WTC11 (cell line): ENCODE measurements around the gene MDGA2. TPM values are rescaled to one million over a fixed set of nuclear protein-coding genes. Genes with fewer than 3 reads are reported as not detected.

Source experiments
- ATAC-seq: fragments of 200-7000 bp; cut with Tn5 transposase; 2 replicates; pipeline ENCODE4 v1.10.0; 2021; ENCODE audit warnings: mild to moderate bottlenecking, moderate library complexity
- CTCF ChIA-PET: fragments of 300-600 bp; sonication (Branson Sonifier 250); formaldehyde crosslinking; loops from one replicate; lab custom pipeline; 2021; ENCODE audit warnings: antibody characterized with exemption; lab: Charles Lee
- POLR2A ChIA-PET: fragments of 350-600 bp; sonication (Branson Sonifier 250); formaldehyde crosslinking; loops from one replicate; lab custom pipeline; 2021; ENCODE audit warnings: antibody characterized with exemption; lab: Charles Lee
- DNase-seq: peaks from one replicate; pipeline ENCODE4 v3.0.0; 2021; ENCODE audit warnings: low spot score
- H3K27ac Mint-ChIP-seq: 2 replicates; pipeline ENCODE4 v1.8.0; 2021; ENCODE audit warnings: mixed read lengths
- H3K27me3 Mint-ChIP-seq: 2 replicates; pipeline ENCODE4 v1.8.0; 2021; ENCODE audit warnings: low read depth, mild to moderate bottlenecking, moderate library complexity, mixed read lengths
- H3K36me3 Mint-ChIP-seq: 2 replicates; pipeline ENCODE4 v1.8.0; 2021; ENCODE audit warnings: mixed read lengths
- H3K4me1 Mint-ChIP-seq: 2 replicates; pipeline ENCODE4 v1.8.0; 2022; ENCODE audit warnings: mixed read lengths
- H3K4me3 Mint-ChIP-seq: 2 replicates; pipeline ENCODE4 v1.8.0; 2021; ENCODE audit warnings: mild to moderate bottlenecking, moderate library complexity, mixed read lengths
- H3K9me3 Mint-ChIP-seq: 2 replicates; pipeline ENCODE4 v1.8.0; 2021; ENCODE audit warnings: mixed read lengths
- FOXP1 ChIP-seq: sonication (generic); formaldehyde crosslinking; IDR thresholded peaks from 2 replicates; pipeline ENCODE4 v1.8.0; 2022; ENCODE audit warnings: missing genetic modification reagents, mild to moderate bottlenecking, moderate library complexity, borderline replicate concordance
- TCF7 ChIP-seq: sonication (generic); formaldehyde crosslinking; IDR thresholded peaks from 2 replicates; pipeline ENCODE4 v1.8.0; 2022; ENCODE audit warnings: mild to moderate bottlenecking, low read depth, missing genetic modification reagents, moderate library complexity
- ZBTB21 ChIP-seq: sonication (generic); formaldehyde crosslinking; IDR thresholded peaks from 2 replicates; pipeline ENCODE4 v1.8.1; 2023; ENCODE audit warnings: mild to moderate bottlenecking, missing genetic modification reagents, borderline replicate concordance
- total RNA-seq: library from RNA; stranded (reverse); gene quantifications from 3 replicates; pipeline ENCODE4 v1.2.3, GENCODE V29; 2021
- TF ChIP-seq, protein P1 (sequence below): fragments of 250-450 bp; sonication (Bioruptor Pico); IDR thresholded peaks from 2 replicates; pipeline ENCODE4 v1.9.0; 2021; ENCODE audit warnings: mild to moderate bottlenecking
- TF ChIP-seq, protein P2 (sequence below): fragments of 250-450 bp; sonication (Bioruptor Pico); IDR thresholded peaks from 2 replicates; pipeline ENCODE4 v1.9.0; 2021; ENCODE audit warnings: mild to moderate bottlenecking
- TF ChIP-seq, protein P3 (sequence below): sonication (generic); formaldehyde crosslinking; IDR thresholded peaks from 2 replicates; pipeline ENCODE4 v1.8.0; 2022; ENCODE audit warnings: mild to moderate bottlenecking, missing genetic modification reagents
- TF ChIP-seq, protein P4 (sequence below): sonication (generic); formaldehyde crosslinking; IDR thresholded peaks from 2 replicates; pipeline ENCODE4 v1.8.0; 2023; ENCODE audit warnings: missing genetic modification reagents, mild to moderate bottlenecking, borderline replicate concordance
- TF ChIP-seq, protein P5 (sequence below): fragments of 250-450 bp; sonication (Bioruptor Pico); conservative IDR thresholded peaks from 2 replicates; pipeline ENCODE4 v1.9.0; 2021; ENCODE audit warnings: mild to moderate bottlenecking
- TF ChIP-seq, protein P6 (sequence below): sonication (generic); formaldehyde crosslinking; IDR thresholded peaks from 2 replicates; pipeline ENCODE4 v1.8.1; 2023; ENCODE audit warnings: mild to moderate bottlenecking, missing genetic modification reagents, borderline replicate concordance
- TF ChIP-seq, protein P7 (sequence below): sonication (generic); formaldehyde crosslinking; IDR thresholded peaks from 2 replicates; pipeline ENCODE4 v1.8.1; 2023; ENCODE audit warnings: mild to moderate bottlenecking, moderate library complexity, missing genetic modification reagents
- TF ChIP-seq, protein P8 (sequence below): fragments of 250-450 bp; sonication (Bioruptor Pico); IDR thresholded peaks from 2 replicates; pipeline ENCODE4 v1.9.0; 2021; ENCODE audit warnings: mild to moderate bottlenecking, borderline replicate concordance

MDGA2 gene
- total RNA-seq, 1 experiment from 2014 or later: 4.9 TPM

DNA sequence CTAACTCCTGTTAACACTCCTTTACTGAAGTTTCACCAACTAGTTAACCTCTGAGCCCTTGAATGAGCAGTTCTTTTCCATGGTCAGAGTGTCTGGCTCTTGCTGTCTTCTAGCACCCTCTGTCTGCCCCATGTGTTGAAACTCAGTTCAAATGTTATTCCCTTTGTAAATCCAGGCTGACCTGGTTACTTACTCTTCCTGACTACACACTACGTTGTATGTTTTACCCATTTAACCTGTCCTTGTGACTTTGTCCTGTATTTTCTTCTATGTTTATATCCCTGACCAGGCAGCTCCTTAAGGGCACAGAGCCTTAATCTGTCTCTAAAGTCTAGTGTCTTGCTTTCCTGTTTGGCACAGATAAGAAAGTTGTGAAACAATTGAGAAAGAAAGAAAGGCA is 634.9 kb downstream of the MDGA2 start (continued):
- TF ChIP-seq, protein P1, sequence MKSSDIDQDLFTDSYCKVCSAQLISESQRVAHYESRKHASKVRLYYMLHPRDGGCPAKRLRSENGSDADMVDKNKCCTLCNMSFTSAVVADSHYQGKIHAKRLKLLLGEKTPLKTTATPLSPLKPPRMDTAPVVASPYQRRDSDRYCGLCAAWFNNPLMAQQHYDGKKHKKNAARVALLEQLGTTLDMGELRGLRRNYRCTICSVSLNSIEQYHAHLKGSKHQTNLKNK (CRISPR knock-in tag): no peak
- no peak for TF ChIP-seq ZBTB21 (CRISPR knock-in tag)
- TF ChIP-seq, protein P2, sequence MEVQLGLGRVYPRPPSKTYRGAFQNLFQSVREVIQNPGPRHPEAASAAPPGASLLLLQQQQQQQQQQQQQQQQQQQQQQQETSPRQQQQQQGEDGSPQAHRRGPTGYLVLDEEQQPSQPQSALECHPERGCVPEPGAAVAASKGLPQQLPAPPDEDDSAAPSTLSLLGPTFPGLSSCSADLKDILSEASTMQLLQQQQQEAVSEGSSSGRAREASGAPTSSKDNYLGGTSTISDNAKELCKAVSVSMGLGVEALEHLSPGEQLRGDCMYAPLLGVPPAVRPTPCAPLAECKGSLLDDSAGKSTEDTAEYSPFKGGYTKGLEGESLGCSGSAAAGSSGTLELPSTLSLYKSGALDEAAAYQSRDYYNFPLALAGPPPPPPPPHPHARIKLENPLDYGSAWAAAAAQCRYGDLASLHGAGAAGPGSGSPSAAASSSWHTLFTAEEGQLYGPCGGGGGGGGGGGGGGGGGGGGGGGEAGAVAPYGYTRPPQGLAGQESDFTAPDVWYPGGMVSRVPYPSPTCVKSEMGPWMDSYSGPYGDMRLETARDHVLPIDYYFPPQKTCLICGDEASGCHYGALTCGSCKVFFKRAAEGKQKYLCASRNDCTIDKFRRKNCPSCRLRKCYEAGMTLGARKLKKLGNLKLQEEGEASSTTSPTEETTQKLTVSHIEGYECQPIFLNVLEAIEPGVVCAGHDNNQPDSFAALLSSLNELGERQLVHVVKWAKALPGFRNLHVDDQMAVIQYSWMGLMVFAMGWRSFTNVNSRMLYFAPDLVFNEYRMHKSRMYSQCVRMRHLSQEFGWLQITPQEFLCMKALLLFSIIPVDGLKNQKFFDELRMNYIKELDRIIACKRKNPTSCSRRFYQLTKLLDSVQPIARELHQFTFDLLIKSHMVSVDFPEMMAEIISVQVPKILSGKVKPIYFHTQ (CRISPR knock-in tag): no peak

DNA sequence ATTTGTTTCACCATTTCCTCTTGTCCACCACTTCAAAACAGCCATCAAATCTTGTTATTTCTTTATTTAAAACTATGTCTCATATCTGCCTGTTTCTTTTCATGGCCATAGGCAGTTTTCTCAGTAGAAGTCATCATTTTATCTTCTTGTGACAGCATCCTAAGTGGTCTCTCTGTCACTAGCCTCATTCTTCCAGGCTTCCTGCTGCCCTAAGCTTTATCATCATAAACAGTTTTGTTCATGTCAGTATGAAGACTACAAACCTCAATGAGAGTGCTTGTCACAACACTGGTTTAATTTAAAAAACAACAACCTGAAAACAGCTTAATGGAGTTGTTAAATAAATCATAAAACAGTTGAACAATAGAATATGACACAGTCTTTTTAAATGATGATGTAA is 636.1 kb downstream of the MDGA2 start:
- CTCF ChIA-PET: no interaction called here
- H3K4me3 Mint-ChIP-seq: no peak overlapping the region
- H3K27me3 Mint-ChIP-seq: no peaks in the 10 kb centered on the region
- no peak overlapping the region for H3K27ac Mint-ChIP-seq
- POLR2A ChIA-PET: no interaction called here
- H3K36me3 Mint-ChIP-seq: 0 out of 2 replicates have a peak, but pooled peaks cover 2% of the 10 kb centered on the region
- H3K4me1 Mint-ChIP-seq: peaks cover 9% of the 10 kb centered on the region
- peaks cover 20% of the 10 kb centered on the region for H3K9me3 Mint-ChIP-seq
- ATAC-seq (no peak), DNase-seq (no peak)
- TF ChIP-seq, protein P3, sequence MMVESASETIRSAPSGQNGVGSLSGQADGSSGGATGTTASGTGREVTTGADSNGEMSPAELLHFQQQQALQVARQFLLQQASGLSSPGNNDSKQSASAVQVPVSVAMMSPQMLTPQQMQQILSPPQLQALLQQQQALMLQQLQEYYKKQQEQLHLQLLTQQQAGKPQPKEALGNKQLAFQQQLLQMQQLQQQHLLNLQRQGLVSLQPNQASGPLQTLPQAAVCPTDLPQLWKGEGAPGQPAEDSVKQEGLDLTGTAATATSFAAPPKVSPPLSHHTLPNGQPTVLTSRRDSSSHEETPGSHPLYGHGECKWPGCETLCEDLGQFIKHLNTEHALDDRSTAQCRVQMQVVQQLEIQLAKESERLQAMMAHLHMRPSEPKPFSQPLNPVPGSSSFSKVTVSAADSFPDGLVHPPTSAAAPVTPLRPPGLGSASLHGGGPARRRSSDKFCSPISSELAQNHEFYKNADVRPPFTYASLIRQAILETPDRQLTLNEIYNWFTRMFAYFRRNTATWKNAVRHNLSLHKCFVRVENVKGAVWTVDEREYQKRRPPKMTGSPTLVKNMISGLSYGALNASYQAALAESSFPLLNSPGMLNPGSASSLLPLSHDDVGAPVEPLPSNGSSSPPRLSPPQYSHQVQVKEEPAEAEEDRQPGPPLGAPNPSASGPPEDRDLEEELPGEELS (CRISPR knock-in tag): no peak
- no peak for TF ChIP-seq TCF7
- TF ChIP-seq, protein P4, sequence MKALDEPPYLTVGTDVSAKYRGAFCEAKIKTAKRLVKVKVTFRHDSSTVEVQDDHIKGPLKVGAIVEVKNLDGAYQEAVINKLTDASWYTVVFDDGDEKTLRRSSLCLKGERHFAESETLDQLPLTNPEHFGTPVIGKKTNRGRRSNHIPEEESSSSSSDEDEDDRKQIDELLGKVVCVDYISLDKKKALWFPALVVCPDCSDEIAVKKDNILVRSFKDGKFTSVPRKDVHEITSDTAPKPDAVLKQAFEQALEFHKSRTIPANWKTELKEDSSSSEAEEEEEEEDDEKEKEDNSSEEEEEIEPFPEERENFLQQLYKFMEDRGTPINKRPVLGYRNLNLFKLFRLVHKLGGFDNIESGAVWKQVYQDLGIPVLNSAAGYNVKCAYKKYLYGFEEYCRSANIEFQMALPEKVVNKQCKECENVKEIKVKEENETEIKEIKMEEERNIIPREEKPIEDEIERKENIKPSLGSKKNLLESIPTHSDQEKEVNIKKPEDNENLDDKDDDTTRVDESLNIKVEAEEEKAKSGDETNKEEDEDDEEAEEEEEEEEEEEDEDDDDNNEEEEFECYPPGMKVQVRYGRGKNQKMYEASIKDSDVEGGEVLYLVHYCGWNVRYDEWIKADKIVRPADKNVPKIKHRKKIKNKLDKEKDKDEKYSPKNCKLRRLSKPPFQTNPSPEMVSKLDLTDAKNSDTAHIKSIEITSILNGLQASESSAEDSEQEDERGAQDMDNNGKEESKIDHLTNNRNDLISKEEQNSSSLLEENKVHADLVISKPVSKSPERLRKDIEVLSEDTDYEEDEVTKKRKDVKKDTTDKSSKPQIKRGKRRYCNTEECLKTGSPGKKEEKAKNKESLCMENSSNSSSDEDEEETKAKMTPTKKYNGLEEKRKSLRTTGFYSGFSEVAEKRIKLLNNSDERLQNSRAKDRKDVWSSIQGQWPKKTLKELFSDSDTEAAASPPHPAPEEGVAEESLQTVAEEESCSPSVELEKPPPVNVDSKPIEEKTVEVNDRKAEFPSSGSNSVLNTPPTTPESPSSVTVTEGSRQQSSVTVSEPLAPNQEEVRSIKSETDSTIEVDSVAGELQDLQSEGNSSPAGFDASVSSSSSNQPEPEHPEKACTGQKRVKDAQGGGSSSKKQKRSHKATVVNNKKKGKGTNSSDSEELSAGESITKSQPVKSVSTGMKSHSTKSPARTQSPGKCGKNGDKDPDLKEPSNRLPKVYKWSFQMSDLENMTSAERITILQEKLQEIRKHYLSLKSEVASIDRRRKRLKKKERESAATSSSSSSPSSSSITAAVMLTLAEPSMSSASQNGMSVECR (CRISPR knock-in tag): no peak
- TF ChIP-seq, protein P5, sequence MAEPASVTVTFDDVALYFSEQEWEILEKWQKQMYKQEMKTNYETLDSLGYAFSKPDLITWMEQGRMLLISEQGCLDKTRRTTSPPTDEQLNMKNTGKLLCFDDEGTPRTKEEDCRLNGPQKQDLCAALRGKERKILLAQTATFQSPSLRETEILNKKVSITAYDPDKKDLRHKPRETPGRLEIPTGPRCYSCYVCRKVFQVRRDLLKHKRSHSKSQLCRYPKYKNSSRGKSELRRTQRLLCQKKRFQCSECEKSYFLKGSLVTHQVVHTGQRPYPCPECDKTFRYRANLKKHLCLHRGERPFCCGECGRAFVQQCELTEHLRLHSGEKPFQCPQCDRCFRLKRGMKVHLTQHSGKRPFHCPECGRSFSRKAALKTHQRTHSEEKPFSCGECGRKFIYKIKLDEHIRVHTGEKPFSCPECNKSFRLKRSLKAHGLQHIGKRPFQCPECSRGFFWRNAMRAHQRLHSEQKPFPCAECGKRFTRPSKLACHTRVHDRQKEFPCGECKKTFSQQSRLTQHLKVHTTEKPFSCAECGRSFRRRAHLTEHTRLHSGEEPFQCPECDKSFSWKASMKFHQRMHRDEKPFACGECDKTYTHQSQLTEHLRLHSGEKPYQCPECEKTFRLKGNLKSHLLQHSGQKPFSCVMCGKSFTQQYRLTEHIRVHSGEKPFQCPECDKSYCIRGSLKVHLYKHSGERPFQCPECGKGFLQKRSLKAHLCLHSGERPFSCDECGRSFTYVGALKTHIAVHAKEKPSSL (CRISPR knock-in tag): no peak
- TF ChIP-seq, protein P6, sequence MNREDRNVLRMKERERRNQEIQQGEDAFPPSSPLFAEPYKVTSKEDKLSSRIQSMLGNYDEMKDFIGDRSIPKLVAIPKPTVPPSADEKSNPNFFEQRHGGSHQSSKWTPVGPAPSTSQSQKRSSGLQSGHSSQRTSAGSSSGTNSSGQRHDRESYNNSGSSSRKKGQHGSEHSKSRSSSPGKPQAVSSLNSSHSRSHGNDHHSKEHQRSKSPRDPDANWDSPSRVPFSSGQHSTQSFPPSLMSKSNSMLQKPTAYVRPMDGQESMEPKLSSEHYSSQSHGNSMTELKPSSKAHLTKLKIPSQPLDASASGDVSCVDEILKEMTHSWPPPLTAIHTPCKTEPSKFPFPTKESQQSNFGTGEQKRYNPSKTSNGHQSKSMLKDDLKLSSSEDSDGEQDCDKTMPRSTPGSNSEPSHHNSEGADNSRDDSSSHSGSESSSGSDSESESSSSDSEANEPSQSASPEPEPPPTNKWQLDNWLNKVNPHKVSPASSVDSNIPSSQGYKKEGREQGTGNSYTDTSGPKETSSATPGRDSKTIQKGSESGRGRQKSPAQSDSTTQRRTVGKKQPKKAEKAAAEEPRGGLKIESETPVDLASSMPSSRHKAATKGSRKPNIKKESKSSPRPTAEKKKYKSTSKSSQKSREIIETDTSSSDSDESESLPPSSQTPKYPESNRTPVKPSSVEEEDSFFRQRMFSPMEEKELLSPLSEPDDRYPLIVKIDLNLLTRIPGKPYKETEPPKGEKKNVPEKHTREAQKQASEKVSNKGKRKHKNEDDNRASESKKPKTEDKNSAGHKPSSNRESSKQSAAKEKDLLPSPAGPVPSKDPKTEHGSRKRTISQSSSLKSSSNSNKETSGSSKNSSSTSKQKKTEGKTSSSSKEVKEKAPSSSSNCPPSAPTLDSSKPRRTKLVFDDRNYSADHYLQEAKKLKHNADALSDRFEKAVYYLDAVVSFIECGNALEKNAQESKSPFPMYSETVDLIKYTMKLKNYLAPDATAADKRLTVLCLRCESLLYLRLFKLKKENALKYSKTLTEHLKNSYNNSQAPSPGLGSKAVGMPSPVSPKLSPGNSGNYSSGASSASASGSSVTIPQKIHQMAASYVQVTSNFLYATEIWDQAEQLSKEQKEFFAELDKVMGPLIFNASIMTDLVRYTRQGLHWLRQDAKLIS (CRISPR knock-in tag): no peak
- TF ChIP-seq, protein P7, sequence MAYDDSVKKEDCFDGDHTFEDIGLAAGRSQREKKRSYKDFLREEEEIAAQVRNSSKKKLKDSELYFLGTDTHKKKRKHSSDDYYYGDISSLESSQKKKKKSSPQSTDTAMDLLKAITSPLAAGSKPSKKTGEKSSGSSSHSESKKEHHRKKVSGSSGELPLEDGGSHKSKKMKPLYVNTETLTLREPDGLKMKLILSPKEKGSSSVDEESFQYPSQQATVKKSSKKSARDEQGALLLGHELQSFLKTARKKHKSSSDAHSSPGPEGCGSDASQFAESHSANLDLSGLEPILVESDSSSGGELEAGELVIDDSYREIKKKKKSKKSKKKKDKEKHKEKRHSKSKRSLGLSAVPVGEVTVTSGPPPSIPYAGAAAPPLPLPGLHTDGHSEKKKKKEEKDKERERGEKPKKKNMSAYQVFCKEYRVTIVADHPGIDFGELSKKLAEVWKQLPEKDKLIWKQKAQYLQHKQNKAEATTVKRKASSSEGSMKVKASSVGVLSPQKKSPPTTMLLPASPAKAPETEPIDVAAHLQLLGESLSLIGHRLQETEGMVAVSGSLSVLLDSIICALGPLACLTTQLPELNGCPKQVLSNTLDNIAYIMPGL (CRISPR knock-in tag): no peak
- TF ChIP-seq, protein P8, sequence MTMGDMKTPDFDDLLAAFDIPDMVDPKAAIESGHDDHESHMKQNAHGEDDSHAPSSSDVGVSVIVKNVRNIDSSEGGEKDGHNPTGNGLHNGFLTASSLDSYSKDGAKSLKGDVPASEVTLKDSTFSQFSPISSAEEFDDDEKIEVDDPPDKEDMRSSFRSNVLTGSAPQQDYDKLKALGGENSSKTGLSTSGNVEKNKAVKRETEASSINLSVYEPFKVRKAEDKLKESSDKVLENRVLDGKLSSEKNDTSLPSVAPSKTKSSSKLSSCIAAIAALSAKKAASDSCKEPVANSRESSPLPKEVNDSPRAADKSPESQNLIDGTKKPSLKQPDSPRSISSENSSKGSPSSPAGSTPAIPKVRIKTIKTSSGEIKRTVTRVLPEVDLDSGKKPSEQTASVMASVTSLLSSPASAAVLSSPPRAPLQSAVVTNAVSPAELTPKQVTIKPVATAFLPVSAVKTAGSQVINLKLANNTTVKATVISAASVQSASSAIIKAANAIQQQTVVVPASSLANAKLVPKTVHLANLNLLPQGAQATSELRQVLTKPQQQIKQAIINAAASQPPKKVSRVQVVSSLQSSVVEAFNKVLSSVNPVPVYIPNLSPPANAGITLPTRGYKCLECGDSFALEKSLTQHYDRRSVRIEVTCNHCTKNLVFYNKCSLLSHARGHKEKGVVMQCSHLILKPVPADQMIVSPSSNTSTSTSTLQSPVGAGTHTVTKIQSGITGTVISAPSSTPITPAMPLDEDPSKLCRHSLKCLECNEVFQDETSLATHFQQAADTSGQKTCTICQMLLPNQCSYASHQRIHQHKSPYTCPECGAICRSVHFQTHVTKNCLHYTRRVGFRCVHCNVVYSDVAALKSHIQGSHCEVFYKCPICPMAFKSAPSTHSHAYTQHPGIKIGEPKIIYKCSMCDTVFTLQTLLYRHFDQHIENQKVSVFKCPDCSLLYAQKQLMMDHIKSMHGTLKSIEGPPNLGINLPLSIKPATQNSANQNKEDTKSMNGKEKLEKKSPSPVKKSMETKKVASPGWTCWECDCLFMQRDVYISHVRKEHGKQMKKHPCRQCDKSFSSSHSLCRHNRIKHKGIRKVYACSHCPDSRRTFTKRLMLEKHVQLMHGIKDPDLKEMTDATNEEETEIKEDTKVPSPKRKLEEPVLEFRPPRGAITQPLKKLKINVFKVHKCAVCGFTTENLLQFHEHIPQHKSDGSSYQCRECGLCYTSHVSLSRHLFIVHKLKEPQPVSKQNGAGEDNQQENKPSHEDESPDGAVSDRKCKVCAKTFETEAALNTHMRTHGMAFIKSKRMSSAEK: no peak
- TF ChIP-seq FOXP1 (CRISPR knock-in tag): no peak
